ENCODE results near the gene PARVG.

The PARVG gene

GRCh38 chr22:44256085-44256484 is 75.4 kb downstream of the PARVG start:
- Histone ChIP-seq H3K4me2 (ENCODE audit: low read depth, low read length, poor library complexity, severe bottlenecking) (no peak overlapping the region), H4K20me1 (ENCODE audit: low read depth, low read length) (no peaks in the 10 kb centered on the region), H3K27ac (ENCODE audit: low read depth, low read length) (no peak overlapping the region), H3K27me3 (ENCODE audit: low read length) (no peaks in the 10 kb centered on the region), H3F3A (ENCODE audit: insufficient read depth) (no peaks in the 10 kb centered on the region), H3K4me3 (ENCODE audit: insufficient read depth, low read length, poor library complexity, severe bottlenecking) (no peak overlapping the region), H3K9me3 (ENCODE audit: insufficient read depth, low read length) (no peaks in the 10 kb centered on the region), H3K79me2 (ENCODE audit: insufficient read depth, low read length) (no peaks in the 10 kb centered on the region), H3K36me3 (ENCODE audit: low read length) (no peaks in the 10 kb centered on the region), H2AFZ (ENCODE audit: low read depth, low read length, severe bottlenecking) (no peak overlapping the region), H3K9ac (ENCODE audit: low read length) (no peak overlapping the region), H3K9me2 (replicated peaks; ENCODE audit: insufficient read depth, low read length) (no peaks in the 10 kb centered on the region)
- TF ChIP-seq, protein P1, sequence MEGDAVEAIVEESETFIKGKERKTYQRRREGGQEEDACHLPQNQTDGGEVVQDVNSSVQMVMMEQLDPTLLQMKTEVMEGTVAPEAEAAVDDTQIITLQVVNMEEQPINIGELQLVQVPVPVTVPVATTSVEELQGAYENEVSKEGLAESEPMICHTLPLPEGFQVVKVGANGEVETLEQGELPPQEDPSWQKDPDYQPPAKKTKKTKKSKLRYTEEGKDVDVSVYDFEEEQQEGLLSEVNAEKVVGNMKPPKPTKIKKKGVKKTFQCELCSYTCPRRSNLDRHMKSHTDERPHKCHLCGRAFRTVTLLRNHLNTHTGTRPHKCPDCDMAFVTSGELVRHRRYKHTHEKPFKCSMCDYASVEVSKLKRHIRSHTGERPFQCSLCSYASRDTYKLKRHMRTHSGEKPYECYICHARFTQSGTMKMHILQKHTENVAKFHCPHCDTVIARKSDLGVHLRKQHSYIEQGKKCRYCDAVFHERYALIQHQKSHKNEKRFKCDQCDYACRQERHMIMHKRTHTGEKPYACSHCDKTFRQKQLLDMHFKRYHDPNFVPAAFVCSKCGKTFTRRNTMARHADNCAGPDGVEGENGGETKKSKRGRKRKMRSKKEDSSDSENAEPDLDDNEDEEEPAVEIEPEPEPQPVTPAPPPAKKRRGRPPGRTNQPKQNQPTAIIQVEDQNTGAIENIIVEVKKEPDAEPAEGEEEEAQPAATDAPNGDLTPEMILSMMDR (IDR thresholded peaks at IDR 0.05; ENCODE audit: insufficient read depth, low read length, poor library complexity, severe bottlenecking) = no peak
- TF ChIP-seq EZH2phosphoT487 (conservative IDR thresholded peaks at IDR 0.05; ENCODE audit: low read length) = no peak

DNA sequence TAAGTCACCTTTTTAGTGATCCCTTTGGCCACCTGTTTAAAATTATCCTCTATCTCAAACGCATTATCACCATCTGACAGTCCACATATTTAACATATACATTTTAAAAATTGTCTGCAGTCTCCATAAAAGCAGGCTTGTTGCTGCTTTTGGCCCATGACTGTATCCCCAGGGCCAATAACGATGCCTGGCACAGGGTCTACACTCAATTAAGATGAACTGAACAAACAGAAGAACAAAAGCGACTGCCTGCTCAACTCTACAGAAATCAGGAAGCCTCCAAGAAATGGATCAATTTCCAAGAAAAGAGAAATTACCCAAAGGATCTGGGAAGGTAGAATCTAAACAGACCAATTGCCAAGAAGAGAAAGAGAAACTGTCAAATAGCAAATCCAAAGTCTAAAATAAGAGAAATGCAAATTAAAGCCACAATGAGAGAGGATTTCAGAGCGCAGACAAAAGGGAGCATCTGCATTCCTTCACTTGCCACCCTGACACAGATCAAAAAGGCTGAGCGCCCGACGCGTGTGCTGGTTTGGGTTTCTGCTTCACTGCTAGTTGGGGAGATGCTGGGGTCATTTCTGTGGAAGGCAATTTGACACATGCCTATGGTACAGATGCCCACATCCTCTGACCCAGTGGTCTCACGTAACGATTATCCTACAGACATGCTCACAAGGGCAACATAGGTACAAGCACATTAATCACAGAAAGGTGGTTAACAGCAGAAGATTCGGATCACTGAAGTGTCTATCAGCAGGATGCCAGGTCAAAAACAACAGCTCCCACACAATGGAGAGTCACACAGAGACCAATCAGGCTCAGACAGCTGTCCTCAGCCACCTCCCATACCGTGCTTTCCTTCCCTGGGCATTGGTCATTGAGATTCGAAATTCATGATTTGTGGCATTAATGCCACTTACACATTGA is 76.1 kb downstream of the PARVG start:
- no peak overlapping the region for H3K27ac ChIP-seq (ENCODE audit: low read depth, low read length)
- H3K9me2 ChIP-seq (replicated peaks; ENCODE audit: insufficient read depth, low read length) = no peaks in the 10 kb centered on the region
- no peak overlapping the region for H3K4me2 ChIP-seq (ENCODE audit: low read depth, low read length, poor library complexity, severe bottlenecking)
- H4K20me1 ChIP-seq (ENCODE audit: low read depth, low read length) = no peaks in the 10 kb centered on the region
- no peaks in the 10 kb centered on the region for H3K27me3 ChIP-seq (ENCODE audit: low read length)
- H3K36me3 ChIP-seq (ENCODE audit: low read length) = no peaks in the 10 kb centered on the region
- no peaks in the 10 kb centered on the region for H3F3A ChIP-seq (ENCODE audit: insufficient read depth)
- TF ChIP-seq, protein P1 (IDR thresholded peaks at IDR 0.05; ENCODE audit: insufficient read depth, low read length, poor library complexity, severe bottlenecking) = no peak
- TF ChIP-seq EZH2phosphoT487 (conservative IDR thresholded peaks at IDR 0.05; ENCODE audit: low read length) = no peak
- no peaks in the 10 kb centered on the region for H3K9me3 ChIP-seq (ENCODE audit: insufficient read depth, low read length)
- no peaks in the 10 kb centered on the region for H3K79me2 ChIP-seq (ENCODE audit: insufficient read depth, low read length)
- no peak overlapping the region for H2AFZ ChIP-seq (ENCODE audit: low read depth, low read length, severe bottlenecking)
- H3K4me3 ChIP-seq (ENCODE audit: insufficient read depth, low read length, poor library complexity, severe bottlenecking) = no peak overlapping the region
- H3K9ac ChIP-seq (ENCODE audit: low read length) = no peak overlapping the region

Measured in SU-DHL-6 (cell line).